Tibial nerve (tissue), 4 donors: ENCODE data around the gene DNM3. TPM values are rescaled to one million over a fixed set of nuclear protein-coding genes. Genes with fewer than 3 reads are reported as not detected.
"Not testable (repeated sequence)": the region's sequence is repeated elsewhere in the genome, so short reads cannot be mapped to it uniquely, and the experiment has no call there.

ENCODE experiments used
- DNase-seq, 2 donors: peaks; one replicate each; pipeline ENCODE4 v3.0.0-alpha.2; 2019; ENCODE audit warnings: low spot score in 2 of 2
- H3K27ac ChIP-seq, 4 donors: fragments of 200-600 bp; sonication (generic) in 3 of 4; one replicate each; pipeline ENCODE4 v1.5.1; 2017 to 2019; ENCODE audit warnings: mild to moderate bottlenecking in 1 of 4
- H3K27me3 ChIP-seq, 2 donors: fragments of 200-600 bp; sonication (generic) in 1 of 2; one replicate each; pipeline versions ENCODE4 v1.5.1 to v1.6.0; 2017 to 2019
- H3K36me3 ChIP-seq, 3 donors: fragments of 200-600 bp; sonication (generic); one replicate each; pipeline ENCODE4 v1.5.1; 2018 to 2019
- H3K4me1 ChIP-seq, 4 donors: fragments of 200-600 bp; sonication (generic) in 3 of 4; one replicate each; pipeline ENCODE4 v1.5.1; 2017 to 2019
- H3K4me3 ChIP-seq, 4 donors: fragments of 200-600 bp; sonication (generic) in 3 of 4; one replicate each; pipeline ENCODE4 v1.5.1; 2017 to 2019; ENCODE audit warnings: mild to moderate bottlenecking in 1 of 4, moderate library complexity in 1 of 4
- H3K9me3 ChIP-seq, 4 donors: fragments of 200-600 bp; sonication (generic) in 3 of 4; one replicate each; pipeline ENCODE4 v1.5.1; 2017 to 2019
- EP300 ChIP-seq, 2 donors: sonication (generic); formaldehyde crosslinking; IDR thresholded peaks; one replicate each; pipeline ENCODE4 v1.6.1; 2017; ENCODE audit warnings: antibody characterized with exemption in 2 of 2, mild to moderate bottlenecking in 1 of 2
- POLR2A ChIP-seq, 2 donors: fragments of 450-650 bp; IDR thresholded peaks; one replicate each; pipeline ENCODE4 v1.6.1; 2017; ENCODE audit warnings: antibody characterized with exemption in 2 of 2, mild to moderate bottlenecking in 2 of 2, moderate library complexity in 2 of 2
- WGBS, 2 donors: methylation state at CpG; one replicate each; pipeline ENCODE4 v1.1.5; 2018; 5-methylcytosine and 5-hydroxymethylcytosine counted together
- total RNA-seq, 4 donors: library from RNA; depleted of rRNA; stranded (reverse); fragments of >200 nt; gene quantifications; one replicate each; pipeline ENCODE4 v1.1.0, GENCODE V29; 2016
- TF ChIP-seq, protein P1 (sequence below), 5 experiments: fragments of 200-600 bp in 3 of 5; fragments of 450-650 bp in 2 of 5; sonication (generic) in 3 of 5; IDR thresholded peaks; one replicate each; pipeline ENCODE4 v1.5.1; 2016 to 2019; ENCODE audit warnings: antibody characterized with exemption in 5 of 5, mild to moderate bottlenecking in 3 of 5, moderate library complexity in 2 of 5

Gene DNM3
- total RNA-seq, 4 donors from 2014 or later = 9.8 to 15.3 (median 12.3) TPM

DNA sequence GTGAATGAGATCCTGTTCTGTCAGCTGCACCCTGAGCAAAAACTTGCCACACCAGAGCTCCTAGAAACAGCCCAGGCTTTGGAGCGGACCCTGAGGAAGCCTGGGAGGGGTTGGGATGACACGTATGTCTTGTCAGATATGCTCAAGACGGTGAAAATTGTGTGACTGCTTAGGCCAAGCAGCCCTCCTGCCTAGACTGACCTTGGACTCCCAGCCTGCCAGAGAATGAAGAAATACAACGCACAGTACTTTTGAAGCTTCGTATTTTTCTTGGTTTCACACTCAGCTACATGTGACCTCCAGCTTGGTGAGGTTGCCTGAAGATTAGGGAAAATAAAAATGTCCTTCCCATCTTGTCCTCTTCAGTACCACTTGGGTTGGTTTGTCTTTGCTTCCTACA, 44.7 kb upstream of the DNM3 start:
- H3K27ac ChIP-seq = no peak overlapping the region
- WGBS, 2 donors = 91% methylated on average over 5 of the region's 5 CpGs
- no peak for TF ChIP-seq POLR2A (IDR thresholded peaks at IDR 0.05)
- TF ChIP-seq, protein P1, sequence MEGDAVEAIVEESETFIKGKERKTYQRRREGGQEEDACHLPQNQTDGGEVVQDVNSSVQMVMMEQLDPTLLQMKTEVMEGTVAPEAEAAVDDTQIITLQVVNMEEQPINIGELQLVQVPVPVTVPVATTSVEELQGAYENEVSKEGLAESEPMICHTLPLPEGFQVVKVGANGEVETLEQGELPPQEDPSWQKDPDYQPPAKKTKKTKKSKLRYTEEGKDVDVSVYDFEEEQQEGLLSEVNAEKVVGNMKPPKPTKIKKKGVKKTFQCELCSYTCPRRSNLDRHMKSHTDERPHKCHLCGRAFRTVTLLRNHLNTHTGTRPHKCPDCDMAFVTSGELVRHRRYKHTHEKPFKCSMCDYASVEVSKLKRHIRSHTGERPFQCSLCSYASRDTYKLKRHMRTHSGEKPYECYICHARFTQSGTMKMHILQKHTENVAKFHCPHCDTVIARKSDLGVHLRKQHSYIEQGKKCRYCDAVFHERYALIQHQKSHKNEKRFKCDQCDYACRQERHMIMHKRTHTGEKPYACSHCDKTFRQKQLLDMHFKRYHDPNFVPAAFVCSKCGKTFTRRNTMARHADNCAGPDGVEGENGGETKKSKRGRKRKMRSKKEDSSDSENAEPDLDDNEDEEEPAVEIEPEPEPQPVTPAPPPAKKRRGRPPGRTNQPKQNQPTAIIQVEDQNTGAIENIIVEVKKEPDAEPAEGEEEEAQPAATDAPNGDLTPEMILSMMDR (IDR thresholded peaks at IDR 0.05) = no peak
- peaks cover 0 to 71% (median 27%) of the 10 kb centered on the region in 3 donors for H3K36me3 ChIP-seq
- no peak for DNase-seq
- no peak overlapping the region for H3K4me3 ChIP-seq
- no peaks in the 10 kb centered on the region for H3K9me3 ChIP-seq
- no peaks in the 10 kb centered on the region for H3K27me3 ChIP-seq
- peaks cover 0 to 3% (median 0%) of the 10 kb centered on the region in 4 donors for H3K4me1 ChIP-seq

DNA sequence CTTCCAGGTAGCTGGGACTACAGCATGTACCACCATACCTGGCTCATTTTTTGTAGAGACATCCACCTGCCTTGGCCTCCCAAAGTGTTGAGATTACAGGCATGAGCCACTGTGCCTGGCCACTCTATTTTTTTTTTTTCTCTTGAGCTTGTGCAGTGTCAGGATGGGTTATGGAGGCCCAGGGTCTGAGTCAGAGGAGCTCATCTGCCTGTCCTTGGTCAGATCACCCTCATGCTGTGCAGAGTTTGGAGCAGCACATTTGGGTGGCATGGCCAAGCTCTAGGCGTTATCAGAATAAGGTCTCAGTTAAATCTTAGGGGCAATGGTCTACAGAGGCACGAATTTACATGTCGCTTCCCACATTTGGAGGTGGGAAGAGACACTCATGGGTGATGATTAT, 43.0 kb upstream of the DNM3 start:
- WGBS, 2 donors = 85 to 97% methylated on average over 3 of the region's 3 CpGs
- H3K4me3 ChIP-seq = no peak overlapping the region

DNA sequence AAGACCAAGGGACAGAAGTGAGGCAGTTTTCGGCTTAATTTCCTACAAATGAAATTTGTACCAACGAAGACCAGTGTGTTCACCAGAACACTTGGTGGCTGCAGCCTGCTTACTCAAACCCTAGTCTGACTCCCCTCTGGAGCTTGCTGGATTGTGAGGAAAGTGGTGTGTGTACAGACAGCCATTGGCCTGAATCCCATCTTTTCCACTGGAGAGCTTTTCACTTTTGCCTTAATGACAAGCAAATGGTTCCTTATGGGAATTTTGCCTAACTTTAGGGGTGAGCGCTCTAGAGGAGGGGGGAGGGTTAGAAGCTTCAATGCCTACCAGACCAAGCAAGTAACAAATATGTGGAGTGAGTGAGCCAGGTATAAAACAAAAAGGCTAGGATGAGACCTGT, 42.5 kb upstream of the DNM3 start:
- no peak for TF ChIP-seq EP300 (IDR thresholded peaks at IDR 0.05)
- no peak for TF ChIP-seq POLR2A (IDR thresholded peaks at IDR 0.05)
- TF ChIP-seq, protein P1 (IDR thresholded peaks at IDR 0.05) = no peak
- Histone ChIP-seq H3K4me1 (peaks cover 0 to 15% (median 0%) of the 10 kb centered on the region in 4 donors), H3K9me3 (no peaks in the 10 kb centered on the region), H3K27ac (no peak overlapping the region), H3K4me3 (no peak overlapping the region), H3K36me3 (peaks cover 0 to 50% (median 16%) of the 10 kb centered on the region in 3 donors), H3K27me3 (no peaks in the 10 kb centered on the region)
- no peak for DNase-seq
- WGBS, 2 donors = 81 to 99% methylated on average over 3 of the region's 3 CpGs

More for the DNA sequence above, 43.0 kb upstream of the DNM3 start:
- no peak for DNase-seq
- Histone ChIP-seq H3K36me3 (peaks cover 0 to 54% (median 16%) of the 10 kb centered on the region in 3 donors), H3K9me3 (no peaks in the 10 kb centered on the region), H3K27me3 (no peaks in the 10 kb centered on the region), H3K27ac (no peak overlapping the region), H3K4me1 (peaks cover 0 to 15% (median 0%) of the 10 kb centered on the region in 4 donors)
- TF ChIP-seq POLR2A (IDR thresholded peaks at IDR 0.05) = no peak
- TF ChIP-seq, protein P1 (IDR thresholded peaks at IDR 0.05) = no peak

DNA sequence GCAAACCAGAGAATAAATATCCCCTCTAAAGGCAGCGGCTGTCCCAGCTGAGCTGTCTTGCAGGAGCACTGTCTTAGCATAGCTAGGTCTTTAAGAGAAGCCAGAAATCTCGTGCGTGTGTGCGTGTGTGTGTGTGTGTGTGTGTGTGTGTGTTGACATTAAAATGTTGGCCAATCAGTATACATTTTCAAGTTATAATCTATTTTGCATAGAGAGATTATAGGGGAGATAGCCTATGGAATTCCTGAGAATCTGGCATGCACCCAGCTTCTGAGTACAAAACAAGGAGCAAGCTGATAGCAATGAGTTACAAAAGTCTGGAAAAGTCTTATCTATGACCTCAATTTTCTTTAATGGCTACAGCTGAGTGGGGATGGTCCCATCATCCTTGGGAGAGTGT, 42.1 kb upstream of the DNM3 start:
- H3K4me3 ChIP-seq = no peak overlapping the region
- 40 to 60% methylated on average over 4 of the region's 4 CpGs for WGBS, 2 donors
- peaks cover 0 to 46% (median 16%) of the 10 kb centered on the region in 3 donors for H3K36me3 ChIP-seq
- H3K27me3 ChIP-seq = no peaks in the 10 kb centered on the region
- no peak overlapping the region for H3K27ac ChIP-seq
- DNase-seq = no peak
- TF ChIP-seq, protein P1 (IDR thresholded peaks at IDR 0.05) = no peak
- TF ChIP-seq EP300 (IDR thresholded peaks at IDR 0.05) (no peak), POLR2A (IDR thresholded peaks at IDR 0.05) (no peak)
- no peaks in the 10 kb centered on the region for H3K9me3 ChIP-seq
- H3K4me1 ChIP-seq = peaks cover 0 to 15% (median 0%) of the 10 kb centered on the region in 4 donors

DNA sequence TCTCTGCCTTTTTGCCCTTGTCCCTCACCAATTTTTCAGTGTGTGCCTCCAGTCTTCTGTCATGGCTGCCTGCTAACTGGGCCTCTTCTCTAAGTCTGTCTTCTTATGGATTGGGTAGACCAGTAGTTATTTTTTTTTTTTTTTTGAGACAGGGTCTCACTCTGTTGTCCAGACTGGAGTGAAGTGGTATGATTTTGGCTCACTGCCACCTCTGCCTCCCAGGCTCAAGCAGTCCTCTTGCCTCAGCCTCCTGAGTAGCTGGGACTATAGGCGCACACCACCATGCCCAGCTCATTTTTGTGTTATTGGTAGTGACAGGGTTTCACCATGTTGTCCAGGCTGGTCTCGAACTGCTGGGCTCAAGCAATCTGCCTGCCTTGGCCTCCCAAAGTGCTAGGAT, 41.6 kb upstream of the DNM3 start:
- not testable (repeated sequence) for H3K4me3 ChIP-seq, H3K9me3 ChIP-seq, H3K27ac ChIP-seq, DNase-seq, H3K27me3 ChIP-seq
- H3K36me3 ChIP-seq = peaks cover 0 to 40% (median 16%) of the 10 kb centered on the region in 3 donors
- H3K4me1 ChIP-seq = peaks cover 0 to 15% (median 0%) of the 10 kb centered on the region in 4 donors
- 92 to 100% methylated on average over 2 of the region's 2 CpGs for WGBS, 2 donors

DNA sequence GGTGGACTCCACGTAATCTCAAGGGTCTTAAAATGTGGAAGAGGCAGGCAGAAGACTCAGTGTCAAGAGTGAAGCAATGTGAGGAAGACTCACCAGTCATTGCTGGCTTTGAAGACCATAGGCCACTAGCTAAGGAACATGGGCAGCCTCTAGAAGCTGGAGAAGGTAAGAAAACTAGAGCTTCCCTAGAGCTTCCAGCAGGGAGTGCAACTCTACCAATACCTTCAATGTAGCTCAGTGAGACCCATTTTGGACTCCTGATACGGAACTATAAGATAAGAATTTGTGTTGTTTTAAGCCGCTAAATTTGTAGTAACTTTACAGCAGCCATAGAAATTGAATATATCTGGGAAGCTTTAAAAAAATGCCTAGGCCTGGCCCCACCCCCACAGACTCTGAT, 41.0 kb upstream of the DNM3 start:
- H3K27ac ChIP-seq = no peak overlapping the region
- DNase-seq = no peak
- H3K36me3 ChIP-seq = peaks cover 0 to 34% (median 15%) of the 10 kb centered on the region in 3 donors
- H3K4me1 ChIP-seq = peaks cover 0 to 15% (median 0%) of the 10 kb centered on the region in 4 donors
- no peaks in the 10 kb centered on the region for H3K27me3 ChIP-seq
- TF ChIP-seq EP300 (IDR thresholded peaks at IDR 0.05) (no peak), POLR2A (IDR thresholded peaks at IDR 0.05) (no peak)
- TF ChIP-seq, protein P1 (IDR thresholded peaks at IDR 0.05) = no peak
- no peak overlapping the region for H3K4me3 ChIP-seq
- no peaks in the 10 kb centered on the region for H3K9me3 ChIP-seq
- 82 to 92% methylated on average over 3 of the region's 3 CpGs for WGBS, 2 donors
